Cardiac muscle cell (in vitro differentiated cells and primary cell): ENCODE data around the gene TSPAN11. TPM values are rescaled to one million over a fixed set of nuclear protein-coding genes. Genes with fewer than 3 reads are reported as not detected.
A peak's percentile ranks its signal among the peaks of the same experiment; 100 is the strongest.
"Not testable (repeated sequence)": the region's sequence is repeated elsewhere in the genome, so short reads cannot be mapped to it uniquely, and the experiment has no call there.

Experiments used
- DNase-seq, 2 donors: peaks; one replicate each; pipeline versions ENCODE4 v3.0.0 to v3.0.0-alpha.2; 2010 to 2017; ENCODE audit warnings: low read depth in 1 of 2, low spot score in 1 of 2
- H3K27ac ChIP-seq: fragments of 200-600 bp; sonication (generic); 2 replicates; pipeline ENCODE4 v1.5.1; 2016
- H3K27me3 ChIP-seq: fragments of 200-600 bp; sonication (generic); 2 replicates; pipeline ENCODE4 v1.6.0; 2016; ENCODE audit warnings: control low read depth
- H3K36me3 ChIP-seq: fragments of 200-600 bp; sonication (generic); 2 replicates; pipeline ENCODE4 v1.5.1; 2016; ENCODE audit warnings: control low read depth
- H3K4me1 ChIP-seq: fragments of 200-600 bp; sonication (generic); 2 replicates; pipeline ENCODE4 v1.8.1; 2017; ENCODE audit warnings: low read depth, mild to moderate bottlenecking, mixed run types
- H3K4me3 ChIP-seq: fragments of 200-600 bp; sonication (generic); 2 replicates; pipeline ENCODE4 v1.5.1; 2016; ENCODE audit warnings: mild to moderate bottlenecking
- H3K9me3 ChIP-seq: fragments of 200-600 bp; sonication (generic); 2 replicates; pipeline ENCODE4 v1.5.1; 2017; ENCODE audit warnings: low read depth, mild to moderate bottlenecking, control low read depth
- polyA plus RNA-seq: library from polyadenylated mRNA; unstranded; fragments of >200 nt; fragmentation: Nextera tagmentation; extraction: Ambion mirVana; gene quantifications from 2 replicates; pipeline ENCODE4 v1.2.1, GENCODE V29; 2016
- total RNA-seq: library from RNA; depleted of rRNA; stranded (reverse); fragments of >200 nt; gene quantifications from 2 replicates; pipeline ENCODE4 v1.2.3, GENCODE V29; 2016
- TF ChIP-seq, protein P1 (sequence below): IDR thresholded peaks from 2 replicates; pipeline ENCODE4 v1.5.1; 2012; ENCODE audit warnings: low read depth, mild to moderate bottlenecking, low read length

TSPAN11 gene
- total and polyA plus RNA-seq, 2 experiments from 2014 or later, result 11.1 to 26.1 TPM

GRCh38 chr12:31008961-31009840 is 82.7 kb downstream of the TSPAN11 start:
- no peaks in the 10 kb centered on the region for H3K27me3 ChIP-seq
- H3K36me3 ChIP-seq, result no peaks in the 10 kb centered on the region
- H3K27ac ChIP-seq, result no peak overlapping the region
- no peak overlapping the region for H3K4me3 ChIP-seq
- no peaks in the 10 kb centered on the region for H3K4me1 ChIP-seq
- H3K9me3 ChIP-seq, result no peaks in the 10 kb centered on the region
- TF ChIP-seq, protein P1, sequence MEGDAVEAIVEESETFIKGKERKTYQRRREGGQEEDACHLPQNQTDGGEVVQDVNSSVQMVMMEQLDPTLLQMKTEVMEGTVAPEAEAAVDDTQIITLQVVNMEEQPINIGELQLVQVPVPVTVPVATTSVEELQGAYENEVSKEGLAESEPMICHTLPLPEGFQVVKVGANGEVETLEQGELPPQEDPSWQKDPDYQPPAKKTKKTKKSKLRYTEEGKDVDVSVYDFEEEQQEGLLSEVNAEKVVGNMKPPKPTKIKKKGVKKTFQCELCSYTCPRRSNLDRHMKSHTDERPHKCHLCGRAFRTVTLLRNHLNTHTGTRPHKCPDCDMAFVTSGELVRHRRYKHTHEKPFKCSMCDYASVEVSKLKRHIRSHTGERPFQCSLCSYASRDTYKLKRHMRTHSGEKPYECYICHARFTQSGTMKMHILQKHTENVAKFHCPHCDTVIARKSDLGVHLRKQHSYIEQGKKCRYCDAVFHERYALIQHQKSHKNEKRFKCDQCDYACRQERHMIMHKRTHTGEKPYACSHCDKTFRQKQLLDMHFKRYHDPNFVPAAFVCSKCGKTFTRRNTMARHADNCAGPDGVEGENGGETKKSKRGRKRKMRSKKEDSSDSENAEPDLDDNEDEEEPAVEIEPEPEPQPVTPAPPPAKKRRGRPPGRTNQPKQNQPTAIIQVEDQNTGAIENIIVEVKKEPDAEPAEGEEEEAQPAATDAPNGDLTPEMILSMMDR, result no peak
- DNase-seq, result no peak

DNA sequence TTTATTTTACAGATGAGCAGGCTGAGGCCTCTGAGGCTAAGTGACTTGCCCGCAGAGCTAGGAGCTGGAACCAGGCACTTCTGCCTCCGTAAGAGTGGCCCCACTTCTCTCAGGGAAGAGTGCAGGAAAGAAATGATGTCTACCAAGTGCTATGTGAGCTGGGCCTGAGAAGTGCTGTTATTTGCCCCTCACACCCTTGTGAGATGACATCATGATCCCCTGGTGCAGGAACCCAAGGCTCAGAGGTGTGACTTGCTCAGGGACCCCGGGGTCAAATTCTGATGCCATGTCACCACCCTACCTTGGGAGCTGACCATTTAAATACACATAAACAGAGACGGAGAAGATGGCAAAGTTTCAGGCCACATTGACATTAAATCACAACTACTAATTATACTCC is 83.4 kb downstream of the TSPAN11 start:
- Histone ChIP-seq H3K4me1 (no peaks in the 10 kb centered on the region), H3K9me3 (no peaks in the 10 kb centered on the region), H3K4me3 (no peak overlapping the region), H3K27me3 (no peaks in the 10 kb centered on the region), H3K27ac (no peak overlapping the region), H3K36me3 (no peaks in the 10 kb centered on the region)
- DNase-seq, result no peak
- TF ChIP-seq, protein P1, result no peak

DNA sequence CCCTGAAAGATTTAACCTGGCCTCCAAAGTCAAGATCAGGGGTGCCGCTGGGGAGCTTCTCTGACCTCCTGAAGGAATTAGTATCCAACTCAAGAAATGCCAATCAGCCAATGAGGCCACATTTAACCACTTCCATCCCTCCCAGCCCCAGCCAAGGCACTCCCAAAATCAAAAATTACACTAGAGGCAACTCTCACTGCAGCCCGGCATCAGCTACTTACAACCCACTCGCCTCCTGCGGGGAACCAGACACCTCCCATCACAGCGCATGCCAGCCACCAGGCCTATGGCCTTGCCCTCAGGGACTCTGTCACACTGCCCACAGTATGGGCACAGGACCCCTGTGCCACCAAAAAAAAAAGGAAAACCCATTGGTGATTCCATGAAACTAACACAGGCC is 84.8 kb downstream of the TSPAN11 start:
- DNase-seq, result no peak
- H3K4me3 ChIP-seq, result no peak overlapping the region

GRCh38 chr12:31011746-31012566 is 85.4 kb downstream of the TSPAN11 start:
- Histone ChIP-seq H3K4me1 (no peaks in the 10 kb centered on the region), H3K27ac (no peak overlapping the region), H3K36me3 (no peaks in the 10 kb centered on the region), H3K4me3 (no peak overlapping the region), H3K27me3 (no peaks in the 10 kb centered on the region), H3K9me3 (no peaks in the 10 kb centered on the region)
- TF ChIP-seq, protein P1, result peak; percentile 30
- DNase-seq, result no peak

More for the DNA sequence above, 84.8 kb downstream of the TSPAN11 start:
- H3K27ac ChIP-seq, result no peak overlapping the region
- H3K9me3 ChIP-seq, result no peaks in the 10 kb centered on the region
- no peaks in the 10 kb centered on the region for H3K4me1 ChIP-seq
- TF ChIP-seq, protein P1, result no peak
- no peaks in the 10 kb centered on the region for H3K27me3 ChIP-seq
- H3K36me3 ChIP-seq, result no peaks in the 10 kb centered on the region

- not testable (repeated sequence) for DNase-seq, H3K4me3 ChIP-seq, H3K36me3 ChIP-seq, H3K27ac ChIP-seq, H3K9me3 ChIP-seq, H3K27me3 ChIP-seq, H3K4me1 ChIP-seq
These were observed 86.0 kb downstream of the TSPAN11 start for GRCh38 chr12:31012567-31012891.

DNA sequence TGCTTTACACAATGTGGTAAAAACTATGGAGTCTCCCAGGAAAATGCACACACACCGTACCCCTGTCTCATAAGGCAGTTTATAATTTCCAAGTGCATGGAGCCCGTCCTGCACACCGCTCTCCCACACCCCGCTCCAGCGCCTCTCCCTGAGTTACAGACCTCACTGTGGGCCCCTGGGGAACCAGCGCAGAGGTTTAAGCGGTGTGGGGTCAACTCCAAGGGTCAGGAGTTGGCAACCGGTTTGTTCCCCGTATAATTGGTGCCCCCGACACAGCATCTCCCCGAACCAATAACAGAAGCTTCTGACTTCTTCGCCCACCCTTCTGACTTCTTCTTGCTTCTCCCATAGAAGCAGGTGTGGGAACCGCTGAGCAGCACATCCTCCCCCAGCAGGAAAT is 88.7 kb downstream of the TSPAN11 start:
- Histone ChIP-seq H3K4me3 (no peak overlapping the region), H3K27ac (no peak overlapping the region), H3K9me3 (no peaks in the 10 kb centered on the region), H3K4me1 (no peaks in the 10 kb centered on the region), H3K27me3 (no peaks in the 10 kb centered on the region), H3K36me3 (no peaks in the 10 kb centered on the region)
- no peak for DNase-seq
- TF ChIP-seq, protein P1, result no peak
